CD14-positive monocyte (primary cell): Measurements from ENCODE around the gene LRP1B. TPM values are rescaled to one million over a fixed set of nuclear protein-coding genes. Genes with fewer than 3 reads are reported as not detected.

Source experiments
- DNase-seq, 3 donors: peaks; one replicate each; pipeline ENCODE4 v3.0.0-alpha.2; 2011 to 2022
- H2AFZ ChIP-seq: 2 replicates; pipeline ENCODE4 v1.6.0; 2012; ENCODE audit warnings: mild to moderate bottlenecking, low read depth, low read length, inconsistent platforms; ENCODE audit not compliant: insufficient read depth, poor library complexity, severe bottlenecking
- H3K27ac ChIP-seq, 2 donors: 1 replicate in 1 of 2; 2 replicates in 1 of 2; pipeline ENCODE4 v1.5.1; 2012 to 2013; ENCODE audit warnings: low read length in 2 of 2, control low read depth in 1 of 2, inconsistent platforms in 1 of 2, low read depth in 1 of 2, mild to moderate bottlenecking in 1 of 2
- H3K27me3 ChIP-seq, 2 donors: one replicate each; pipeline versions ENCODE4 v1.6.0 to v1.6.1; 2011 to 2013; ENCODE audit warnings: low read length in 2 of 2; ENCODE audit not compliant: control insufficient read depth in 2 of 2, insufficient read depth in 2 of 2
- H3K36me3 ChIP-seq, 2 donors: replicated peaks in 1 of 2; 1 replicate in 1 of 2; 2 replicates in 1 of 2; pipeline versions ENCODE4 v1.5.1 to v1.6.1; 2012 to 2013; ENCODE audit warnings: low read length in 2 of 2, control low read depth in 1 of 2, inconsistent platforms in 1 of 2, mild to moderate bottlenecking in 1 of 2; ENCODE audit not compliant: insufficient read depth in 2 of 2, control insufficient read depth in 1 of 2
- H3K4me1 ChIP-seq, 2 donors: 1 replicate in 1 of 2; 2 replicates in 1 of 2; pipeline versions ENCODE4 v1.5.1 to v1.6.1; 2012 to 2013; ENCODE audit warnings: low read length in 2 of 2, control low read depth in 1 of 2, inconsistent platforms in 1 of 2, mild to moderate bottlenecking in 1 of 2, moderate library complexity in 1 of 2; ENCODE audit not compliant: insufficient read depth in 2 of 2, control insufficient read depth in 1 of 2
- H3K4me2 ChIP-seq: replicated peaks from 2 replicates; pipeline ENCODE3; 2012; ENCODE audit warnings: low read length, moderate library complexity, mild to moderate bottlenecking; ENCODE audit not compliant: poor library complexity, severe bottlenecking; ENCODE audit errors: extremely low read depth
- H3K4me3 ChIP-seq, 3 experiments: fragments of 200-600 bp in 1 of 3; sonication (generic) in 1 of 3; replicated peaks in 1 of 3; 1 replicate in 2 of 3; 2 replicates in 1 of 3; pipeline ENCODE4 v1.5.1; 2011 to 2013; ENCODE audit warnings: low read length in 3 of 3, mild to moderate bottlenecking in 3 of 3, control low read depth in 2 of 3, low read depth in 2 of 3, inconsistent platforms in 1 of 3, moderate library complexity in 1 of 3
- H3K79me2 ChIP-seq: 2 replicates; pipeline ENCODE4 v1.6.0; 2012; ENCODE audit warnings: mild to moderate bottlenecking, control low read depth, inconsistent platforms, low read length, moderate library complexity; ENCODE audit not compliant: insufficient read depth
- H3K9ac ChIP-seq: 2 replicates; pipeline ENCODE4 v1.6.0; 2017; ENCODE audit warnings: low read length, mild to moderate bottlenecking; ENCODE audit not compliant: insufficient read depth, poor library complexity, severe bottlenecking
- H3K9me3 ChIP-seq, 2 donors: replicated peaks in 1 of 2; 1 replicate in 1 of 2; 2 replicates in 1 of 2; pipeline versions ENCODE4 v1.5.1 to v1.6.1; 2012 to 2013; ENCODE audit warnings: low read length in 2 of 2, control low read depth in 1 of 2; ENCODE audit not compliant: control insufficient read depth in 1 of 2, insufficient read depth in 1 of 2
- H4K20me1 ChIP-seq: 2 replicates; pipeline ENCODE4 v1.6.0; 2012; ENCODE audit warnings: mild to moderate bottlenecking, low read length, control low read depth, moderate library complexity; ENCODE audit not compliant: insufficient read depth
- H3K27ac Mint-ChIP-seq, 7 donors: one replicate each; pipeline ENCODE4 v1.8.0; 2020; ENCODE audit warnings: mild to moderate bottlenecking in 7 of 7, mixed read lengths in 7 of 7, moderate library complexity in 6 of 7, inconsistent platforms in 2 of 7
- H3K27me3 Mint-ChIP-seq, 3 donors: one replicate each; pipeline ENCODE4 v1.8.0; 2021 to 2022; ENCODE audit warnings: low read depth in 3 of 3, mild to moderate bottlenecking in 3 of 3, mixed read lengths in 3 of 3, moderate library complexity in 3 of 3, inconsistent platforms in 1 of 3
- H3K36me3 Mint-ChIP-seq, 2 donors: one replicate each; pipeline ENCODE4 v1.8.0; 2020; ENCODE audit warnings: mixed read lengths in 2 of 2, inconsistent platforms in 1 of 2, mild to moderate bottlenecking in 1 of 2
- H3K4me1 Mint-ChIP-seq: one replicate; pipeline ENCODE4 v1.8.0; 2020; ENCODE audit warnings: mild to moderate bottlenecking, mixed read lengths
- H3K4me3 Mint-ChIP-seq, 2 donors: one replicate each; pipeline ENCODE4 v1.8.0; 2020; ENCODE audit warnings: mild to moderate bottlenecking in 2 of 2, mixed read lengths in 2 of 2, moderate library complexity in 1 of 2
- H3K9me3 Mint-ChIP-seq, 7 donors: one replicate each; pipeline ENCODE4 v1.8.0; 2020 to 2022; ENCODE audit warnings: mixed read lengths in 7 of 7, mild to moderate bottlenecking in 6 of 7, moderate library complexity in 6 of 7, inconsistent platforms in 2 of 7
- CTCF ChIP-seq: fragments of 200-600 bp; IDR thresholded peaks from one replicate; pipeline ENCODE4 v1.8.0; 2022; ENCODE audit warnings: antibody characterized with exemption, mild to moderate bottlenecking
- WGBS: methylation state at CpG from one replicate; pipeline ENCODE4 v1.1.5; 2013; ENCODE audit warnings: missing lambda C conversion rate; ENCODE audit not compliant: insufficient coverage; 5-methylcytosine and 5-hydroxymethylcytosine counted together
- intact Hi-C, 2 donors: fragments of 100-400 bp; cut with micrococcal nuclease; formaldehyde crosslinking; loops; one replicate each; pipeline versions ENCODE4 v1.15.0 to v1.15.1; 2023
- polyA plus RNA-seq, 3 donors: library from polyadenylated mRNA; depleted of rRNA in 1 of 3; unstranded in 2 of 3; stranded (reverse) in 1 of 3; fragments of 300-500 nt in 2 of 3; fragments of >200 nt in 1 of 3; fragmentation: Illumina TruSeq in 2 of 3; gene quantifications; 1 replicate in 2 of 3; 2 replicates in 1 of 3; pipeline ENCODE4 v1.2.3, GENCODE V29; 2012 to 2021

Gene LRP1B
- polyA plus RNA-seq, 3 donors = not detected

GRCh38 chr2:140359056-140359771 lies 1771.6 kb downstream of the LRP1B start:
- no peaks in the 10 kb centered on the region for H4K20me1 ChIP-seq
- DNase-seq = no peak
- H3K36me3 ChIP-seq = no peaks in the 10 kb centered on the region
- no peaks in the 10 kb centered on the region for H3K9me3 ChIP-seq
- Mint-ChIP-seq H3K4me3 (no peak overlapping the region), H3K27ac (no peak overlapping the region), H3K4me1 (no peaks in the 10 kb centered on the region), H3K27me3 (no peaks in the 10 kb centered on the region), H3K9me3 (no peaks in the 10 kb centered on the region), H3K36me3 (no peaks in the 10 kb centered on the region)
- no peak overlapping the region for H3K9ac ChIP-seq
- H2AFZ ChIP-seq = no peak overlapping the region
- TF ChIP-seq CTCF = no peak
- H3K27me3 ChIP-seq = no peaks in the 10 kb centered on the region
- no peak overlapping the region for H3K4me3 ChIP-seq
- H3K4me2 ChIP-seq = no peak overlapping the region
- WGBS = 67% methylated on average over 1 of the region's 2 CpGs
- no peak overlapping the region for H3K27ac ChIP-seq
- H3K4me1 ChIP-seq = no peaks in the 10 kb centered on the region
- intact Hi-C loops = no loop called here
- no peaks in the 10 kb centered on the region for H3K79me2 ChIP-seq

GRCh38 chr2:140356697-140357096 lies 1774.1 kb downstream of the LRP1B start:
- no peaks in the 10 kb centered on the region for H3K27me3 ChIP-seq
- no CpG with 5 or more reads among the region's 1 CpG for WGBS
- DNase-seq = no peak
- no peaks in the 10 kb centered on the region for H3K36me3 Mint-ChIP-seq
- no peak overlapping the region for H3K9ac ChIP-seq
- H3K79me2 ChIP-seq = no peaks in the 10 kb centered on the region
- no peak overlapping the region for H3K4me2 ChIP-seq
- H3K9me3 ChIP-seq = no peaks in the 10 kb centered on the region
- no peaks in the 10 kb centered on the region for H3K4me1 Mint-ChIP-seq
- no peaks in the 10 kb centered on the region for H3K27me3 Mint-ChIP-seq
- no peak overlapping the region for H3K27ac Mint-ChIP-seq
- H3K4me1 ChIP-seq = no peaks in the 10 kb centered on the region
- H3K36me3 ChIP-seq = no peaks in the 10 kb centered on the region
- TF ChIP-seq CTCF = no peak
- no peak overlapping the region for H3K4me3 ChIP-seq
- no peaks in the 10 kb centered on the region for H4K20me1 ChIP-seq
- H3K27ac ChIP-seq = no peak overlapping the region
- H2AFZ ChIP-seq = no peak overlapping the region
- no peak overlapping the region for H3K4me3 Mint-ChIP-seq
- intact Hi-C loops = no loop called here
- no peaks in the 10 kb centered on the region for H3K9me3 Mint-ChIP-seq
